Measurements from ENCODE around the gene CAMTA1.

The CAMTA1 gene

GRCh38 chr1:7192453-7192852 lies 407.2 kb downstream of the CAMTA1 start:
- no peak for TF ChIP-seq ELF4 (IDR thresholded peaks at IDR 0.05)
- TF ChIP-seq LEF1 (IDR thresholded peaks at IDR 0.05; ENCODE audit: borderline replicate concordance): no peak
- no peak for TF ChIP-seq ARNT (IDR thresholded peaks at IDR 0.05)
- no peak for TF ChIP-seq FOXM1 (IDR thresholded peaks at IDR 0.05; ENCODE audit: borderline replicate concordance)
- TF ChIP-seq FOXK2 (IDR thresholded peaks at IDR 0.05): no peak
- no peak for TF ChIP-seq NFRKB (IDR thresholded peaks at IDR 0.05)
- no peak for TF ChIP-seq PKNOX1 (IDR thresholded peaks at IDR 0.05)
- no peak for TF ChIP-seq SUZ12 (IDR thresholded peaks at IDR 0.05)
- no peak for TF ChIP-seq CTBP1 (IDR thresholded peaks at IDR 0.05; ENCODE audit: borderline replicate concordance)
- TF ChIP-seq BHLHE40 (IDR thresholded peaks at IDR 0.05; ENCODE audit: borderline replicate concordance): no peak
- ChIA-PET CTCF (interaction anchor here (1.6 kb wide), 1 partner anchor 150 kb away, joined by 3 read pairs; no protein-coding TSS in a partner anchor), POLR2A (no interaction called here)
- no peak for DNase-seq (ENCODE audit: extremely low spot score)

GRCh38 chr1:7196036-7196911 lies 411.0 kb downstream of the CAMTA1 start:
- no peak for TF ChIP-seq CTBP1 (IDR thresholded peaks at IDR 0.05; ENCODE audit: borderline replicate concordance)
- no peak for TF ChIP-seq SUZ12 (IDR thresholded peaks at IDR 0.05)
- no peak for TF ChIP-seq ARNT (IDR thresholded peaks at IDR 0.05)
- TF ChIP-seq L3MBTL2 (conservative IDR thresholded peaks at IDR 0.05): no peak
- no peak for TF ChIP-seq LEF1 (IDR thresholded peaks at IDR 0.05; ENCODE audit: borderline replicate concordance)
- TF ChIP-seq HDGF (IDR thresholded peaks at IDR 0.05; ENCODE audit: borderline replicate concordance): no peak
- no peak for TF ChIP-seq BHLHE40 (IDR thresholded peaks at IDR 0.05; ENCODE audit: borderline replicate concordance)
- TF ChIP-seq FOXM1 (IDR thresholded peaks at IDR 0.05; ENCODE audit: borderline replicate concordance): no peak
- TF ChIP-seq ZNF384 (IDR thresholded peaks at IDR 0.05): no peak
- TF ChIP-seq NFRKB (IDR thresholded peaks at IDR 0.05): no peak
- no peak for TF ChIP-seq PKNOX1 (IDR thresholded peaks at IDR 0.05)
- TF ChIP-seq TARDBP (IDR thresholded peaks at IDR 0.05): no peak
- no peak for TF ChIP-seq FOXA1 (IDR thresholded peaks at IDR 0.05)
- TF ChIP-seq FOXK2 (IDR thresholded peaks at IDR 0.05): no peak
- TF ChIP-seq SP1 (IDR thresholded peaks at IDR 0.05): no peak
- TF ChIP-seq ELF4 (IDR thresholded peaks at IDR 0.05): no peak
- ChIA-PET CTCF (interaction anchor here (0.7 to 1.6 kb wide), 2 partner anchors 145 to 154 kb away, joined by 3 read pairs; no protein-coding TSS in a partner anchor), POLR2A (no interaction called here)
- no peak for DNase-seq (ENCODE audit: extremely low spot score)

GRCh38 chr1:7198664-7199063 lies 413.4 kb downstream of the CAMTA1 start:
- no peak for DNase-seq (ENCODE audit: extremely low spot score)
- TF ChIP-seq FOXA1 (IDR thresholded peaks at IDR 0.05) (no peak), HDGF (IDR thresholded peaks at IDR 0.05; ENCODE audit: borderline replicate concordance) (no peak), BHLHE40 (IDR thresholded peaks at IDR 0.05; ENCODE audit: borderline replicate concordance) (no peak), CTBP1 (IDR thresholded peaks at IDR 0.05; ENCODE audit: borderline replicate concordance) (no peak), L3MBTL2 (conservative IDR thresholded peaks at IDR 0.05) (no peak), ARNT (IDR thresholded peaks at IDR 0.05) (no peak), ZNF384 (IDR thresholded peaks at IDR 0.05) (no peak), SUZ12 (IDR thresholded peaks at IDR 0.05) (no peak), SP1 (IDR thresholded peaks at IDR 0.05) (no peak), LEF1 (IDR thresholded peaks at IDR 0.05; ENCODE audit: borderline replicate concordance) (no peak), ELF4 (IDR thresholded peaks at IDR 0.05) (no peak), NFRKB (IDR thresholded peaks at IDR 0.05) (no peak), FOXK2 (IDR thresholded peaks at IDR 0.05) (no peak), FOXM1 (IDR thresholded peaks at IDR 0.05; ENCODE audit: borderline replicate concordance) (no peak), PKNOX1 (IDR thresholded peaks at IDR 0.05) (no peak), TARDBP (IDR thresholded peaks at IDR 0.05) (no peak)
- POLR2A ChIA-PET: no interaction called here

GRCh38 chr1:7199077-7199779 lies 414.0 kb downstream of the CAMTA1 start:
- no peak for TF ChIP-seq CTBP1 (IDR thresholded peaks at IDR 0.05; ENCODE audit: borderline replicate concordance)
- no peak for TF ChIP-seq ELF4 (IDR thresholded peaks at IDR 0.05)
- TF ChIP-seq L3MBTL2 (conservative IDR thresholded peaks at IDR 0.05): no peak; the same call in 1 of the 2 replicates
- TF ChIP-seq FOXM1 (IDR thresholded peaks at IDR 0.05; ENCODE audit: borderline replicate concordance): no peak
- no peak for TF ChIP-seq TARDBP (IDR thresholded peaks at IDR 0.05)
- no peak for TF ChIP-seq NFRKB (IDR thresholded peaks at IDR 0.05)
- TF ChIP-seq SUZ12 (IDR thresholded peaks at IDR 0.05): no peak
- TF ChIP-seq ZNF384 (IDR thresholded peaks at IDR 0.05): no peak
- CTCF ChIA-PET: no interaction called here
- DNase-seq (ENCODE audit: extremely low spot score): no peak
- POLR2A ChIA-PET: no interaction called here

More at GRCh38 chr1:7198664-7199063, 413.4 kb downstream of the CAMTA1 start:
- CTCF ChIA-PET: no interaction called here

GRCh38 chr1:7207875-7208646 lies 422.8 kb downstream of the CAMTA1 start:
- ChIA-PET POLR2A (no interaction called here), CTCF (interaction anchor here (0.6 to 2.4 kb wide), 6 partner anchors 22 to 681 kb away, joined by 3 to 33 read pairs (median 3); no protein-coding TSS in a partner anchor)
- TF ChIP-seq CTBP1 (IDR thresholded peaks at IDR 0.05; ENCODE audit: borderline replicate concordance) (no peak), LEF1 (IDR thresholded peaks at IDR 0.05; ENCODE audit: borderline replicate concordance) (no peak), TARDBP (IDR thresholded peaks at IDR 0.05) (no peak), ARNT (IDR thresholded peaks at IDR 0.05) (no peak), HDGF (IDR thresholded peaks at IDR 0.05; ENCODE audit: borderline replicate concordance) (no peak), ZNF384 (IDR thresholded peaks at IDR 0.05) (no peak), SP1 (IDR thresholded peaks at IDR 0.05) (no peak), PKNOX1 (IDR thresholded peaks at IDR 0.05) (no peak), FOXK2 (IDR thresholded peaks at IDR 0.05) (no peak), NFRKB (IDR thresholded peaks at IDR 0.05) (no peak), L3MBTL2 (conservative IDR thresholded peaks at IDR 0.05) (no peak), ELF4 (IDR thresholded peaks at IDR 0.05) (no peak), FOXM1 (IDR thresholded peaks at IDR 0.05; ENCODE audit: borderline replicate concordance) (no peak), FOXA1 (IDR thresholded peaks at IDR 0.05) (no peak), BHLHE40 (IDR thresholded peaks at IDR 0.05; ENCODE audit: borderline replicate concordance) (no peak), SUZ12 (IDR thresholded peaks at IDR 0.05) (no peak)
- peak; percentile 79 for DNase-seq (ENCODE audit: extremely low spot score)
